ENCODE data around the gene ZNF700. TPM values are rescaled to one million over a fixed set of nuclear protein-coding genes. Genes with fewer than 3 reads are reported as not detected.
A peak's percentile ranks its signal among the peaks of the same experiment; 100 is the strongest.

The ZNF700 gene
- total RNA-seq, 2 donors from 2014 or later, result 13.4 to 17.1 TPM

GRCh38 chr19:11979527-11979926 is 54.6 kb downstream of the ZNF700 start:
- DNase-seq, result no peak
- no peak overlapping the region for H3K4me3 ChIP-seq
- no peaks in the 10 kb centered on the region for H3K4me1 ChIP-seq
- TF ChIP-seq CTCF (IDR thresholded peaks at IDR 0.05), result no peak
- no peak overlapping the region for H3K27ac ChIP-seq
- H3K27me3 ChIP-seq, result no peaks in the 10 kb centered on the region
- no peaks in the 10 kb centered on the region for H3K36me3 ChIP-seq
- intact Hi-C loops (cut with DNase I), result no loop called here
- no peak overlapping the region for H3K9ac ChIP-seq (ENCODE audit: low read depth in 2 of 2, low read length in 2 of 2)
- H3K9me3 ChIP-seq, result no peaks in the 10 kb centered on the region

- intact Hi-C loops (cut with DNase I), result no loop called here
- TF ChIP-seq CTCF (IDR thresholded peaks at IDR 0.05), result no peak
- H3K9me3 ChIP-seq, result no peaks in the 10 kb centered on the region
Observed at GRCh38 chr19:11982526-11982925, 57.6 kb downstream of the ZNF700 start.

GRCh38 chr19:11984986-11985385 is 60.1 kb downstream of the ZNF700 start:
- Histone ChIP-seq H3K4me3 (no peak overlapping the region), H3K4me1 (no peaks in the 10 kb centered on the region), H3K27me3 (no peaks in the 10 kb centered on the region), H3K36me3 (no peaks in the 10 kb centered on the region), H3K27ac (no peak overlapping the region), H3K9ac (ENCODE audit: low read depth in 2 of 2, low read length in 2 of 2) (no peak overlapping the region), H3K9me3 (no peaks in the 10 kb centered on the region)
- TF ChIP-seq CTCF (IDR thresholded peaks at IDR 0.05), result no peak
- DNase-seq, result no peak
- intact Hi-C loops (cut with DNase I), result loop anchor here (5.0 kb wide), 2 partner anchors 152 to 188 kb away; partner anchors contain the start of gene ZNF491

More at GRCh38 chr19:11982526-11982925, 57.6 kb downstream of the ZNF700 start:
- no peaks in the 10 kb centered on the region for H3K36me3 ChIP-seq
- no peak overlapping the region for H3K9ac ChIP-seq (ENCODE audit: low read depth in 2 of 2, low read length in 2 of 2)
- H3K27ac ChIP-seq, result no peak overlapping the region
- H3K4me1 ChIP-seq, result no peaks in the 10 kb centered on the region
- H3K4me3 ChIP-seq, result no peak overlapping the region
- no peaks in the 10 kb centered on the region for H3K27me3 ChIP-seq
- DNase-seq, result no peak

- Histone ChIP-seq H3K36me3 (no peaks in the 10 kb centered on the region), H3K27me3 (no peaks in the 10 kb centered on the region), H3K27ac (no peak overlapping the region), H3K9ac (ENCODE audit: low read depth in 2 of 2, low read length in 2 of 2) (no peak overlapping the region), H3K4me3 (no peak overlapping the region), H3K9me3 (no peaks in the 10 kb centered on the region), H3K4me1 (no peaks in the 10 kb centered on the region)
- intact Hi-C loops (cut with DNase I), result loop anchor here (2.0 to 5.0 kb wide), 3 partner anchors 22 to 189 kb away; partner anchors contain the start of genes ZNF491 and ZNF763
- DNase-seq, result no peak
- no peak for TF ChIP-seq CTCF (IDR thresholded peaks at IDR 0.05)
Observed at GRCh38 chr19:11986754-11987153, 61.8 kb downstream of the ZNF700 start.

- H3K9me3 ChIP-seq, result no peaks in the 10 kb centered on the region
- no peak for TF ChIP-seq CTCF (IDR thresholded peaks at IDR 0.05)
- no peaks in the 10 kb centered on the region for H3K4me1 ChIP-seq
- intact Hi-C loops (cut with DNase I), result loop anchor here (2.0 to 5.0 kb wide), 5 partner anchors 23 to 190 kb away; partner anchors contain the start of genes ZNF491, ZNF700 and ZNF763
- peak overlapping the region; percentile 64 for H3K4me3 ChIP-seq
- H3K9ac ChIP-seq (ENCODE audit: low read depth in 2 of 2, low read length in 2 of 2), result peak overlapping the region; percentile 85 to 99
- no peaks in the 10 kb centered on the region for H3K36me3 ChIP-seq
- H3K27ac ChIP-seq, result peak overlapping the region; percentile 73
- no peaks in the 10 kb centered on the region for H3K27me3 ChIP-seq
- DNase-seq, result peak; percentile 98
Observed at GRCh38 chr19:11987405-11988281, 62.7 kb downstream of the ZNF700 start.

Data from colonic mucosa (tissue), 4 donors.